ENCODE measurements around the gene WWP2.
"Not testable (repeated sequence)": the region's sequence is repeated elsewhere in the genome, so short reads cannot be mapped to it uniquely, and the experiment has no call there.

WWP2 gene

DNA sequence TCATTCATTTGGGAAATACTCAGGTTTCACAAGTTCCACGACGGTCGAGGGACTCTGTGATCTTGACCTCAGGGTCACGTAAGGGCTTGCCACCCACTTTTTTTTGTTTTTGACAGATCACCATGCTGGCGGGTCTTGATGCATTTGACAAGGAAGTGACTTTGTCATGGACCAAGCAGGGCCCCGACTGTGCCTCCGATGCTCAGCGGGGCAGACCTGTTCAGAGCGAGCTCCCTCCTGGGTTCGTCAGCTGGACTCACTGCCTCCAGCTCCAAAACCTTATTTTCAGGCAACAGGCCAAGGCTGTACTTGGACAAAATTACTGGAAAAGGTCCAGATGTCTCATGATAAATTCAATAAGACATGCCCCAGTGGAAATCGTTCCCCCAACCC, 180.0 kb downstream of the WWP2 start:
- H3K27ac ChIP-seq = no peak overlapping the region
- no peak overlapping the region for H3K9ac ChIP-seq
- H3K4me3 ChIP-seq (IDR thresholded peaks at IDR 0.05; ENCODE audit: insufficient read depth, low read depth, low read length) = no peak overlapping the region
- no peaks in the 10 kb centered on the region for H4K20me1 ChIP-seq (ENCODE audit: insufficient read depth)
- H3K36me3 ChIP-seq (ENCODE audit: insufficient read depth) = no peaks in the 10 kb centered on the region
- H3K27me3 ChIP-seq (ENCODE audit: insufficient read depth, low read depth) = no peaks in the 10 kb centered on the region
- TF ChIP-seq, protein P1, sequence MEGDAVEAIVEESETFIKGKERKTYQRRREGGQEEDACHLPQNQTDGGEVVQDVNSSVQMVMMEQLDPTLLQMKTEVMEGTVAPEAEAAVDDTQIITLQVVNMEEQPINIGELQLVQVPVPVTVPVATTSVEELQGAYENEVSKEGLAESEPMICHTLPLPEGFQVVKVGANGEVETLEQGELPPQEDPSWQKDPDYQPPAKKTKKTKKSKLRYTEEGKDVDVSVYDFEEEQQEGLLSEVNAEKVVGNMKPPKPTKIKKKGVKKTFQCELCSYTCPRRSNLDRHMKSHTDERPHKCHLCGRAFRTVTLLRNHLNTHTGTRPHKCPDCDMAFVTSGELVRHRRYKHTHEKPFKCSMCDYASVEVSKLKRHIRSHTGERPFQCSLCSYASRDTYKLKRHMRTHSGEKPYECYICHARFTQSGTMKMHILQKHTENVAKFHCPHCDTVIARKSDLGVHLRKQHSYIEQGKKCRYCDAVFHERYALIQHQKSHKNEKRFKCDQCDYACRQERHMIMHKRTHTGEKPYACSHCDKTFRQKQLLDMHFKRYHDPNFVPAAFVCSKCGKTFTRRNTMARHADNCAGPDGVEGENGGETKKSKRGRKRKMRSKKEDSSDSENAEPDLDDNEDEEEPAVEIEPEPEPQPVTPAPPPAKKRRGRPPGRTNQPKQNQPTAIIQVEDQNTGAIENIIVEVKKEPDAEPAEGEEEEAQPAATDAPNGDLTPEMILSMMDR (conservative IDR thresholded peaks at IDR 0.05; ENCODE audit: low read depth, low read length) = no peak
- no peaks in the 10 kb centered on the region for H3K79me2 ChIP-seq (ENCODE audit: insufficient read depth, low read depth)
- H3K4me1 ChIP-seq (ENCODE audit: low read depth, poor library complexity, severe bottlenecking) = no peaks in the 10 kb centered on the region
- no peak overlapping the region for H3K4me2 ChIP-seq
- H2AFZ ChIP-seq (ENCODE audit: low read depth) = no peak overlapping the region

DNA sequence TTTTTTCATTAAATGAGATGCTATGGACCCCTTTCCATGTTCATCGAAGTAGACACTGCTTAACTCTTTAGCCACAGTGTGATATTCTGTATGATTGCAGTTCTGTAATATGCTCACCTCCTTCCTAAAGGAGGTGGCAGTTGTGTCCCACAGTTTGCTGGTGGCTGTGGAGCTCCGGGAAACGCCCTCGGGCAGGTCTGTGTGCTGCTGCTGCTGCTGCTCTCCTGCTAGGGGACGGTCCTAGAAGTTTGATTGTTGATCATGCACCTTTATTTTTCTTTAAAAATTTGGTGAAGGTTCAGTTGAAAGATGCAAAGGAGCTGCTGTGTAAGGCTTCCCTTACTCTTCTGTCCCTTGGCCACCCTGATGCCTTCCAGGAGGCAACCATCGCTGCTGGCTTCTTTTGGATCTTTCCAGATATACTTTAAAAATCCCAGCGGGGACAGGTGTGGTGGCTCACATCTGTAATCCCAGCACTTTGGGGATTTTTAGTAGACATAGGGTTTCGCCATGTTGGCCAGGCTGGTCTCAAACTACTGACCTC, 180.6 kb downstream of the WWP2 start:
- Histone ChIP-seq H3K4me2 (no peak overlapping the region), H3K9ac (no peak overlapping the region), H3K36me3 (ENCODE audit: insufficient read depth) (no peaks in the 10 kb centered on the region), H3K4me1 (ENCODE audit: low read depth, poor library complexity, severe bottlenecking) (no peaks in the 10 kb centered on the region), H3K27me3 (ENCODE audit: insufficient read depth, low read depth) (no peaks in the 10 kb centered on the region), H3K4me3 (IDR thresholded peaks at IDR 0.05; ENCODE audit: insufficient read depth, low read depth, low read length) (no peak overlapping the region), H4K20me1 (ENCODE audit: insufficient read depth) (no peaks in the 10 kb centered on the region), H3K27ac (no peak overlapping the region), H2AFZ (ENCODE audit: low read depth) (no peak overlapping the region), H3K79me2 (ENCODE audit: insufficient read depth, low read depth) (no peaks in the 10 kb centered on the region)
- TF ChIP-seq, protein P1 (conservative IDR thresholded peaks at IDR 0.05; ENCODE audit: low read depth, low read length) = no peak

DNA sequence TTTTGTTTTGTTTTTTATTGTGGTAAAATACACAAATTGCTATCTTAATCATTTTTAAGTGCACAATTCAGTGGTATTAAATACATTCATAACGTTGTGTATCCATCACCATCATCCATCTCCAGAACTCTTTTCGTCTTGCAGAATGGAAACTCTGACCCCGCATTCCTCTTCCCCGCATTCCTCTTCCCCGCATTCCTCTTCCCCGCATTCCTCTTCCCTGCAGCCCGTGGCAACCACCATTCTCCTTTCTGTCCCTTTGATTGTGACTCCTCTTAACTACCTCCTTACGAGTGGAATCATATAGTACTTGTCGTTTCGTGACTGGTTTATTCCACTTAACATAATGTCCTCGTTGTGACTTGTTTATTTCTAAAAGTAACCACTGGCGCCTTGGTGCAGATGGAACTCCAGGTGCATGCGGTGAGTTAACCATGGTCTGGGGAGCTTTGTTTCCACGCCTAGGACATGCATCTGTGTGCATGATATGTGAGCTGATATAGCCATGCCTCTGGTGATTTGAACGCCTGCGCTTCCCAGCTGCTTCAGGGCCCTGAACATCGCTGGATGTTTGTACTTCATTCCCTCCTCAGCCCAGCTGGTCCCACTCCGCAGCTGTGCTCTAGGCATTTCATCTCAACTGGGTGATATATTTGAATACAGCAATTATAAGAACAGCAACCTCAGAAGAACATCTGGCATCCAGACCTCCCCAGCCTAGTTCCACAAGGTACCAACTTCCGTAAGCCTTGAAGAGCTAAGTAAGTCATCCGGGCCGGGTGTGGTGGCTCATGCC, 181.3 kb downstream of the WWP2 start:
- not testable (repeated sequence) for H2AFZ ChIP-seq (ENCODE audit: low read depth); H3K4me2 ChIP-seq; H4K20me1 ChIP-seq (ENCODE audit: insufficient read depth); H3K4me3 ChIP-seq (IDR thresholded peaks at IDR 0.05; ENCODE audit: insufficient read depth, low read depth, low read length); H3K27me3 ChIP-seq (ENCODE audit: insufficient read depth, low read depth); H3K9ac ChIP-seq; H3K27ac ChIP-seq; H3K4me1 ChIP-seq (ENCODE audit: low read depth, poor library complexity, severe bottlenecking); H3K79me2 ChIP-seq (ENCODE audit: insufficient read depth, low read depth); H3K36me3 ChIP-seq (ENCODE audit: insufficient read depth)

DNA sequence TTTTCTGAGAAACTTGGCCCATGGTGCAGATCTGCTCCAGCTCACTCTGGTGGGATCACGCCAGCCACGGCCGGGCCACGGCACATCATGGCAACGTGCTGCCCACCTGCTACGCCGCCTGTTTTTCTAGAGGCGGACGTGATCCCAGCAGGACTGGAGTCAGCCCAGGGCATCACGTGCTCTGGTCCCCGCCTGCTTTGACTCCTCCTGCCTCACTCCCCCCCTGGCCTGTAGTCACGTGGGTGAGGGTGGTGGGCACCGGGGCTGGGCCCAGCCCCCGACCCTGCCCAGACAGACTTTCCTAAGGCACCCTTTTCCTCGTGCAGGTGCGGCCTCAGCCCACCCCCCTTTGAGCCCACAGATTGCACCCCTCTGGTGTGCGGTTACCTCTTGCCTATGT, 188.3 kb downstream of the WWP2 start:
- not testable (repeated sequence) for H2AFZ ChIP-seq (ENCODE audit: low read depth); H3K36me3 ChIP-seq (ENCODE audit: insufficient read depth); H3K27me3 ChIP-seq (ENCODE audit: insufficient read depth, low read depth); H3K4me1 ChIP-seq (ENCODE audit: low read depth, poor library complexity, severe bottlenecking); H3K27ac ChIP-seq; H3K4me2 ChIP-seq; H4K20me1 ChIP-seq (ENCODE audit: insufficient read depth); H3K4me3 ChIP-seq (IDR thresholded peaks at IDR 0.05; ENCODE audit: insufficient read depth, low read depth, low read length); H3K79me2 ChIP-seq (ENCODE audit: insufficient read depth, low read depth); H3K9ac ChIP-seq

DNA sequence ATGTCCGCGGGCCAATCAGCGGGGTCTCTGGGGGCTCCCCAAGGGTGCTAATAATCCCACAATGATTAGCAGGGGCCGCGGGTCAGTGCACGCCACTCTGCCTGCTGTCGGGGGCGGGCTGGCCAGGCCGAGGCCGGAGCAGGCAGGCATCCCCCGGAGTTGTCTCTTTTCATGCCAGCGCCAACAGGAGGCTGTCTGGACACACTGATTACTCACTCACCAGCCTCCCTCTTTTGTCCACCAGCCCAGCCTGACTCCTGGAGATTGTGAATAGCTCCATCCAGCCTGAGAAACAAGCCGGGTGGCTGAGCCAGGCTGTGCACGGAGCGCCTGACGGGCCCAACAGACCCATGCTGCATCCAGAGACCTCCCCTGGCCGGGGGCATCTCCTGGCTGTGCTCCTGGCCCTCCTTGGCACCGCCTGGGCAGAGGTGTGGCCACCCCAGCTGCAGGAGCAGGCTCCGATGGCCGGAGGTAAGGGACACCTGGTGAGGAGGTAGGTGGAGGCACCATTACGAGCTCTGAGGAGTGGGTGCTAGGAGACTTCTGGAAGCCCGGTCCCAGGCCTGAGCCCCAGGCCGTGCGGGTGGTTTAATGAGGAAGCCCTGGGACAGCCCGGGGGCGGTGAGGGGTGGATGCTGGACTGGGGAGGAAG, 189.0 kb downstream of the WWP2 start, which contains the start of gene CLEC18A:
CLEC18A (plus strand) TSS at position 318 of the 655 bp plus-strand sequence; CDS start at position 351, 33 bp downstream.
- H3K79me2 ChIP-seq (ENCODE audit: insufficient read depth, low read depth) = not testable (repeated sequence)

DNA sequence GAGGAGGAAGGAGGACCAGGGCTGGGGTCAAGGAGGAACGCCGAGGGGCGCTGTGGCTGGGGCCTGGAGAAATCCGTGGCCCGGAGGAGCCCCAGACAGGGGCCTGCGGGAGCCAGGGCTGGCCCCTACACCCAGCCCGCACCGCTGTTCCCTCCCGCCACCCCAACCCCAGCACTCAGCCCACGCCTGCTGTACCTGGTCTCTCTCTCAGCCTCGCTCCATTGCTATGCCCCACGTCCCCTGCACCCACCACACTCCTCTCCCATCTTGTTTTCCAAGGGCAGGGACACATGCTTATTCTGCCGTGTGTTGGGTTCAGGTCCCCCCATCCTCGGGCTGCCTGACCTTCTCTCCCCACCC, 189.5 kb downstream of the WWP2 start:
- not testable (repeated sequence) for H3K79me2 ChIP-seq (ENCODE audit: insufficient read depth, low read depth); H2AFZ ChIP-seq (ENCODE audit: low read depth); H3K4me2 ChIP-seq; H3K36me3 ChIP-seq (ENCODE audit: insufficient read depth); H3K9ac ChIP-seq; H3K4me1 ChIP-seq (ENCODE audit: low read depth, poor library complexity, severe bottlenecking); H3K27ac ChIP-seq; H4K20me1 ChIP-seq (ENCODE audit: insufficient read depth); H3K4me3 ChIP-seq (IDR thresholded peaks at IDR 0.05; ENCODE audit: insufficient read depth, low read depth, low read length); H3K27me3 ChIP-seq (ENCODE audit: insufficient read depth, low read depth)

More for the DNA sequence above, 189.0 kb downstream of the WWP2 start, which contains the start of gene CLEC18A:
- not testable (repeated sequence) for H3K4me3 ChIP-seq (IDR thresholded peaks at IDR 0.05; ENCODE audit: insufficient read depth, low read depth, low read length); H4K20me1 ChIP-seq (ENCODE audit: insufficient read depth); H3K4me2 ChIP-seq; H3K9ac ChIP-seq; H2AFZ ChIP-seq (ENCODE audit: low read depth); H3K27ac ChIP-seq; H3K27me3 ChIP-seq (ENCODE audit: insufficient read depth, low read depth); H3K36me3 ChIP-seq (ENCODE audit: insufficient read depth); H3K4me1 ChIP-seq (ENCODE audit: low read depth, poor library complexity, severe bottlenecking)

DNA sequence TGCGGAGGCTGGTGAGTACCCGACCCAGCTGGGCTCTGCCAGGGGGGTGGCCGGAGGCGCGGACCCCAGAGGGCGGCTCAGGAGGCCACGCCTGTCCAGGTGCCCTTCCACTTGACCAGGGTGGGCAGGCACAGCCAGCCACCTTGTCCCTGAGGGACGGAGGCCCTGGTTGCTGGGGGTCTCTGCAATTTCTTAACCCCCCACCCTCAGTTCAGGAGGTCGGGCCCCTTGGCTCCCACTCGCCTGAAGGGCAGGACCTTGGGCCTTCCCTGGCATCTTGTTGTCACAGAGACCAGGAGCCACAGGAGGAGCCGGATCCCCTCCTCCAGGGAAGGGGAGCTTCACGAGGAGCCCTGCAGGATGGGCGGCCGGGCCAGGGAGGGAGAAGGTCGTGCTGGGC, 190.0 kb downstream of the WWP2 start:
- not testable (repeated sequence) for H3K27me3 ChIP-seq (ENCODE audit: insufficient read depth, low read depth); H3K79me2 ChIP-seq (ENCODE audit: insufficient read depth, low read depth); H3K9ac ChIP-seq; H3K36me3 ChIP-seq (ENCODE audit: insufficient read depth); H2AFZ ChIP-seq (ENCODE audit: low read depth); H3K27ac ChIP-seq; H3K4me3 ChIP-seq (IDR thresholded peaks at IDR 0.05; ENCODE audit: insufficient read depth, low read depth, low read length); H4K20me1 ChIP-seq (ENCODE audit: insufficient read depth); H3K4me2 ChIP-seq; H3K4me1 ChIP-seq (ENCODE audit: low read depth, poor library complexity, severe bottlenecking)

DNA sequence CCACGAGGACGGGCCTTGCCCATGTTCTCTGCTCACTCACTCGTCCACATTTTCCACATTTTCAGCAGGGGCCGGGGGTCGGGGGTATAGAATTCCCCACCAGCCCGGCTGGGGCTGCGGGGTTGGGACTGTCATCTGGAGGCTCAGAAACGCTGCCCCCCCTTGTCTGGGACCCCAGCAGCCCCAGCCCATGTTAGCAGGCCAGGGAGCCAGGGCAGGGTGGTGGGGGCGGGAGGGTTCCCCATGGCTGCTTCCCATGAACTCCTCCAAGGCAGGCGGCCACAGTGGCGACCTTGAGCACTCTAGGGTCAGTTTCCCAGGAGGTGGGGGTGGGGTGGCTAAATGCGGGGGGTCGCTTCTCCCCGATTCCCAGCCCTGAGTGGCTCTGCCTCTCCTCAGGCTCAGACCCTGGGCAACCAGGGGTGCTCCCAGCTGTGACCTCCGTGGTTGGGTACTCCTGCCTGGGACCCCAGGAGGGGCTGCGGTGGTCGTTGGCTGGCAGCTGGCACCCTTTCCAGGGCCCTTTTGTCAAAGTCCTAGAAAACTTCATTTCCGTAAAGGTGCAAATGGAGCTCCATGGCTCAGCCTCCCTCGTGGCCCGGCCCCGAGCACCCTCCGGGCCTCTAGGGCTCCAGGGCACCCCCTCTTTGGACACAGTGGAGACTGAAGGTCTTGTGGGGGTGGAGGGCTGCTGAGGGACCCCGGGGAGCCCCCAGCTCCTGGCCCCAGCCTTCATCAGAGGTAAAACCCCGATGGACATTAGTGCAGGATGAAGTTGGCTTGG, 190.6 kb downstream of the WWP2 start:
- H3K9ac ChIP-seq; H3K79me2 ChIP-seq (ENCODE audit: insufficient read depth, low read depth); H3K4me3 ChIP-seq (IDR thresholded peaks at IDR 0.05; ENCODE audit: insufficient read depth, low read depth, low read length); H3K27me3 ChIP-seq (ENCODE audit: insufficient read depth, low read depth); H3K4me1 ChIP-seq (ENCODE audit: low read depth, poor library complexity, severe bottlenecking); H4K20me1 ChIP-seq (ENCODE audit: insufficient read depth); H2AFZ ChIP-seq (ENCODE audit: low read depth); H3K27ac ChIP-seq; H3K4me2 ChIP-seq; H3K36me3 ChIP-seq (ENCODE audit: insufficient read depth): not testable (repeated sequence)
